HG02623 (cell line): ENCODE data around the gene SEC16B.
A peak's percentile ranks its signal among the peaks of the same experiment; 100 is the strongest.

Experiments used
- ATAC-seq: cut with Tn5 transposase; IDR thresholded peaks from one replicate; pipeline ENCODE4 v1.9.1; 2021; ENCODE audit warnings: moderate library complexity; ENCODE audit not compliant: unreplicated experiment

Gene SEC16B

DNA sequence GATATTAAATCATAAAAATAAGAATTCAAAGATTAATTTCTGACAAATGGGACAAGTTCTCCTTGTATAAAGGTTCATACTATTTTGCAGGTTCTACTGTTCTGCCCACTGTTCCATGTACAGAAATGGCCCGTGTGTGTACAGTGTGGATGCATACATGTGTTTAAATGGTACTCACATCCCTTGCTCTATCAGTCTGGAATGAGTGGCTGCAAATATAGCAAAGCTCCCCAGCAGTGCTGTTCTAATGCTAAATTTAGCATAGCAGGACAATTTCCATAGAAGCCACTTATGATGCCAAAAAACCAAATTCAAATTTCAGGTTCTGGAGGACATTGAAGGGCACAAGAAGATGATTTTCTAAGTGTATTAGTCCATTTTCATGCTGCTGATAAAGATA is 9.4 kb upstream of the SEC16B start:
- no peak for ATAC-seq

DNA sequence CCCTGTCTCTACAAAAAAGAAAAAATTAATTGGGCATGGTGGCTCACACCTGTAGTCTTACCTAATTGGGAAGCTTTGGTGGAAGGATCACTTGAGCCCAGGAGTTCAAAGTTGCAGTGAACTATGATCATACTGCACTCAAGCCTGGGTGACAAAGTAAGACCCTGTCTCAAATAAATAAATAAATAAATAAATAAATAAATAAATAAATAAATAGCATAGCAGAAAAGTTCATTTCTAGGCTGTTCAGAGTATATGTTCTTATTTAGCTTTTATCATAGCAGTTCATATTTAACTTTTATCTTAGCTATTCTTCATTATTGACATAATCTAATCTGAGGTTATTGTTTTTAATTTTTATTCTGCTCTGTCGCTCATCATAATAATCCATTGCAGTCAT is 8.7 kb upstream of the SEC16B start:
- no peak for ATAC-seq

DNA sequence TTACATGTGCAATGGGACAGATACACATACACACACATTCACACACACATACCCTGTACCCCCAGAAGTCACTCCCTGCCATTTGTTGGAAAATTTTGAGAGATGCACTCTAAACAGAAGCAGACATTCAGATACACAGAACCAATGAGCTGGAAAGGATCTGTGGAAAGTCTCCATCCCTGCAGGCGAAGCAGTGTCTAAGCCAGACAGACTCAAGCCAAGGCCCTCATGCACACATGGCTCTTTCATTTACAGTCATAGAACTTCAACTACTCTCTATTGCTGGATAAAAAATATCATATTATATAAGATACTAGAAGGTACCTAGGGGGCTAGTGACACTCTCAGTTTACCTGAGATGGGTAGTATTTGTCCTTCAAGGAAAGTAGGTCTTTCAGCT is 7.3 kb upstream of the SEC16B start:
- no peak for ATAC-seq

DNA sequence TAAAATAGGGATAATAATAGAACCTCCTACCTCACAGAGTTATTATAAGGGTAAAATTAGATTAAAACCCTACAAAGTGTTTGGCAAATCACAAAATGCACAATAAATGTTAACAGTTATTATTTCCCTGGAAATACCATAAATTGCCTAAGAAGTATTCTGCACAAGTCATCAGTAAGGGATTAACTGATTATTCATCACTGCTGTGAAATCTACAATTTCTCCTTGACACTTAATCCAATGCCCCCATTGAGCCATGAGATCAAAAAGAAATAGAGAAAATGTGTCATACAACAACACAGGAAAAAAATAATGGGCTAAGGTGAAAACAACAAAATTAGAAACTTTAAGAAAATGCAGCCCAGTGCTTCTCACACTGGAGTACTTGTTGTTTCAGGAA is 6.7 kb upstream of the SEC16B start:
- no peak for ATAC-seq

DNA sequence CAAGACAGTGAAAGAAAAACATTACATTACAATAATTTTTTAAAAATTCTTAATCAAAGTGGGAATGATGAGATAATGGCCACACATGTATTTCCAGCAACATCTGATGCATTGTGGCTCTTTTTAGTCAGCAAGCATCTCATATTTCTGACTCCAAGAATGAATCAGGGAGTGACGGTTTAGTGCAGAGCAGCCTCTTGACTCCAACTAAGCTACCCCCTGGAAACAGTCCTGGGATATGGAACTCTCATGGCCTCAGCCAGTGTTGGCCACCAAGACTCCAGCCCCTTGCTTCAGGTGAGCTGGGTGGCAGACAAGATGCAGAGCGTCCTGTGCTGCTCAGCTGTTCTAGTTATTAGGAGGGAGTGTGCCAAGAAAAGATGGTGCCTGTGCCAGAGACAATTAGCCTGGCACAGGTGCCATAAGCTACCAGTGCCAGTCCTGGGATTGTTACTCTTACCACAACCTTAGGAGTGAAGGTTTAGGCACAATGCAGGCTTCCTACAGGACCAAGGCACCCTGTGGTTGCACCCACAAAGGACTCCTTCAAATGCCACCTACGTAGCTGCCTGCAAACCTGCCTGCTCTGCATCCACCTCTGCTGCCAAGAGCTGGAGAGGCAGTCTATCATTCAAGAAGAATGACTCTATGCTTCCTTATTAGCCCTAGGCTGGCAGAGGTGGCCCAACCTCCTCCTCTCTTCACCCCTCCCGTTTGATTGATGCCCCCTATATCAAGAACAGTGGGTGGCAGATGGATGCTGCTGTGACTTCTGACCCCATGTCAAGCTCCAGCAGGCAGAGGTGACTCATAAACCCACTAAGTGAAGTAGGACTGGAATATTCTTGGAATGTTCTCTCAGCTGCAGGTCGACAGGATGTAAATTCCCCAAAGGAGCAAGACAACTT is 6.0 kb upstream of the SEC16B start:
- no peak for ATAC-seq

DNA sequence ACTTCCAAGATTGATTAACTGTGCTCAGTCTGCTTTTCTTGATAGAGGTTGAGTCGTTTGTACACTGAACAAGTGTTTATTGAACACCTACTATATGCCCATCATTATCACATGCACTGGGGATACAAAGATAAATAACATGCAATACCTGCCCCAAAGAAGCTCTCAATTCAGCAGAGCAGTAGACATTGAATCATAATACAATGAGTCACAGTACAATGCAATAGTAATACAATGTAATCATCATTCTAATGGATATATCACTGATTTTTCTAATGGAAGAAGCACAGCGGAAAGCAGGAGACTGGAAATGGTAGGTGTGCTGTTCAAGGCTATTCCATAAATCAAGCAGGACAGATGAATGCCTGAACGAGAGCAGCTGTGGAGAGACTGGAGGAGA is 3.7 kb upstream of the SEC16B start:
- no peak for ATAC-seq

DNA sequence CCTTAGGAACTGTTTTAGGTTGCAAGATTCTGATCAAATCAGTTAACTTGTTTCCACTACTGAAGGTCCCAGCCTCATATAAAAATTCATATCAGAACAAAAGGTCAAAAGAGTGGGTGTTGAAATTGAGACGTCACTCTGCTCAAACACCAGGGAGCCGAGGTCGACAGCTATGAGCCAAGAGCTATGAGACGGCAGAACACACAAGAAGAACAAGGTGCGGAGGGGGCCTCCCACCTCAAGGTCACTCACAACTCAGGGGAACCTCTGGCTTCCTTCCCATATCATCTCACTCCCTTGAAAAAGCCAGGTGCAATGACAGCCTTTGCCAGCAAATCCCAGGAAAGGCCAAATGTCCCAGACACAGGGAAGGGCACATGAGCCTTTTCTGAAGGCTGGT is 749 bp downstream of the SEC16B start:
- no peak for ATAC-seq

DNA sequence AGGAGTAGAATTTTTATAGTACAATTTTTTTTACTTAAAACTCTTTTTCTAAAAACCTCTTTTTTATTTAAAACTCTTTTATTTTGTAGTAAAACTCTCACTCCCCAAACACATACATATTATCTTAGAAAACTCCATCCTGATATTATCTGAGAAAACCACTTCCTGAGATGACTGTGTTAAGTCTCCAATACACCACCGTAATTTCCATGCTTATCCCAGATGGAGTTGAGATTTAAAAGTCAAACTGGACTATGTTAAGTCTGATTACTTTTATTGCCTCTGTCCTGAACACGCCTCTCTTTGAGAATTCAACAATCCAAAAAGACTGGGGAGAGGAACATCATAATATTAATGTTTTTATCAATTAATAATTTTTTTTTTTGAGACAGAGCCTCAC is 3.7 kb downstream of the SEC16B start:
- no peak for ATAC-seq

DNA sequence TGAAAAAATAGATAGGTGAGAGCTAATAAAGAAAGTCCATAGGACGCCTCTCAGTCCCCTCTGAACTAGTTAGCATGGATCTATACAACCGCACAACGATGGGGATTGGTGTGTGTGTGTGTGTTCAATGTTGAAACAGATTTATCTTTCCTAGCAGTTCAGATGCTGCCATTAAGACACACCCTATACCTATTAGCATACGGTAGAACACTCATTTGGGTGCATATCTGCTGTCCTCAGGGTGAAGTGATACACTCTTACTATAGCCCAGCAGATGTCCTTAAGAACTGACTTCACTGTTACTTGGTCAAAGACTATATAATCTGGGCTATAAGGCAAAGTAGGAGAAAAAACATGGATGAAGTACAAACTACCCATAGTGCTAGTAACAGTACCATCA is 4.6 kb downstream of the SEC16B start:
- no peak for ATAC-seq

DNA sequence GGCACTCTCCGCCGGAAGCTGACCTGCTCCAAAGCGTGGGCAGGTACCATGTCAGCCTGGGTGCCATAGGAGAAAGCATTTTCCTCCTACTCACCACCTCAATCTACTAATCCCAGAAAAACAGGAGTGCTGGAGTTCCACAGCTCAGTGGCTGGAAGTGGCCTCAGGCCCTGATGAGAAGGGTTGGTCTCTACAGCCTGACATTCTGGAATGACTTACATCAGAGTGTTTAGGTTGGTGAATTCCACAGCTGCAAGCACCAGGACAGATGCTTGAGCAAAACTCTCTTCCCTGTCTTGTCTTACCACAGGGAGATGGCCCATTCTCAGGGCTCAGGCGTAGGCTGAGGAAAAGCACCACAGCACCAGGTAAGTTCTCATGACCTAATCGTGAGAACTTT is 5.5 kb downstream of the SEC16B start:
- ATAC-seq: no peak

DNA sequence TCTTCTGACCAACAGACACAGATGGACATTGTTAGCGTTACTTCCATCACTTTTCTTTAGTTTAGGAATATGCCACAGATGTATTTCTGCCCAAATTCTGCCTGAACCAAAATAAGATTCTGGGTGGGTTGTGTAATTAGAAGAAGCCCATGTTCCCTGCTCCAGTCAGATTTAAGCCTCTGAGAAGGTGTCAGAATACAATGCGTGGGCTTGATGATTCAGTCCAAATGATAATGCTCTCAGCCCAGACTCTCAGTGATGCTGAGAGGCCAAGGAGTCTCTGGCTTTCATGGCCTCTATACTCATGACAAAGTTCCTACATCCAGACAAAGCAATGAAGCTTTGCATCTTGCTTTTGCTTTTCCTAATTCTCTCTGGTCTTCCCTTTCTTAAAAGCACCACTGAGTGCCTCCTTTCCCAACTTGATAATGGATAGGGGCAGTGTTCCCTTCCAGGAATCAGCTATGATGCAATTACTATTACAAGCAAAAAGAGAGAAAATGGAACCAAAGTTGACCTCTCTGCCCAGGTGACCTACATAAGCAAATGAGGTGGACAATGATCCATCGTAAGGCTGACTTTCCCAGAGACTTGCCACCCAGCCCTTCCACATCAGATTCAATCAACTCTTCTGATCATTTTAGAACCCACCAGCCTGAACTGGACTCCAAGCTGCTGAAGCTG is 8.8 kb downstream of the SEC16B start:
- no peak for ATAC-seq

DNA sequence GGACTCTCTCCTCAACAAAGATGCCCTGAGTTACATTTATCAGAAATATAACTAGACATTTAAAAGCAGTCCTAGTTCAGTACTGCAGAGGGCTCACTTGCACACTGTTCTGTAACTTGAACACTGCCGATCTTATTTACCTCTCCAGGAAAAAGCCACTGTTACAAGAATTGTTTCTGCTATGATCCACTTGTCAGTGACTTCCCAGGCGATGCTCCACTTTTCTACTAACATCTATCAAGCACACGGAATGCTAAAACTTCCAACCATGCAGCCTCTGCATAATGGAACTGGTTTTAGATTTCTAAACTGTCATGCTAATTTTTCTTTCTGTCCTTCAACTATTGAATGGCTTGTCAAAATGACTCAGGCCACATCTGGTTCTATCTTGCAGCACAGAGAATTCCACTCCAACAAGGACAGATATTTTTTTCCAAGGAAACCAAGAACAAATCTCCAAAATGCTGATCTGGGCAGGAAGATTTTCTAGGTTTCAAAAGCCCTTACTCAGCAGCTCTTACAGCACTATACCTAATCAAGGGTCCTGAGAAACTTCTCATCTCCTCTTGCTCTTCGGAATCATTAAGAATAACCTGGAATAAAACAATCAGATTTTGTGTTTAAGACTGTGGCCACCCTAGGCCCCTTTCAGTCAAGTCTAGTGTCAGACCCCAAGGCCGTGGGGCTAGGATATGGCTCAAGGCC is 9.9 kb downstream of the SEC16B start:
- no peak for ATAC-seq

DNA sequence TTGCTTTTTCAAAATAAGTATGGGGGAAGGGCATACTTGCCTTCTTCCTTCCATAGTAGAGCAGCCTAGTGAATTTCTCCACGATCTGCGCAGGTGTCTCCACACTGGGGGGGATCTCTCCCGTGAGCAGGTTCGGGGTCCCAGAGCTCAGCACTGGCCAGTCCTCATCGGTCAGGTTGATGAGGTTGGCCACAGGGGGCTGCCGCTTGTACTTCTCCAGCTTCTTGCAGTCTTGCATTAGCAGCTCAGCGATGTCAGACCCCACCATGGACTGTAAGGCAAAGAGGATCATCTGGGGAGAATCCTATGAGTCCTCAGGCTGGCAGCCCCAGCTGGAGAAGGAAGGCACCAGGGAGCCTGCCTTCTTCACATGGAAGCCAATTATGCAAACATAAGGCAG is 11.8 kb downstream of the SEC16B start:
- no peak for ATAC-seq

DNA sequence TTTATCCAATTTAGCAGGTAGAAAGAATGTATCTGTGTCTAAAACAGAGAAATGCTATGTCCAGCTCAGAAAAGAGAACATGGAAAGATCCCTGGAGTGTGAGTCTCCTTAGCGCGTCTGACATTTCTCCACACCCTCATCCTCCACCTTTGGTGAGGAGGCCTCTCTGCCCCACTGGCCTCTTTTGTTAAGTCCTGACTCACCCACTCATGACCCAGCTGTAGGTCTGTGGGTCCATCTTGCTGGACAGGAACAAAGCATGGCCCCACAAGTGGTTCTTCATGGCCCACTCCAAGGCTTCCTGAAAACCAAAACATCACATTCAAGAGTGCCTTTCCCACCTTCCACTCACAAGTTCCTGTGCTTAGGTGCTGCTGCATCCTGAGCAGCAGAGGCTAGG is 15.8 kb downstream of the SEC16B start:
- no peak for ATAC-seq

DNA sequence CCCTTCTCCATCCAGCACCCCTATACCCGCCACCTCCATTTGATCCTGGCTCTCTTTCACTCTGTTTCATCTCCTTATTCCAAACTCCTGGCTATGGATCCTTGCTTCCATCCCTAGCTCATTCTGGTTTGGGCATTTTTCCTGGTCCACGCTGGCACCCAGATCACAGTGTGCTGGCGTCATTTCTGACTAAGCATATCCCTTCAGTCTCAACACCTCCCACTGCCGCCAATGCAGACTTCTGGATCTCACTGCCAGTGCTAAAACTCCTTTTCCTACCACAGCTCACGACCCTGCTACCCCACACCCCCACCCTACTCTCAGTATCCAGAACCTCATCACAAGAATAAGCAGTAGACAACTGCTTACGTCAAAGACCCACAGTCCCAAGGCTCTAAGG is 16.3 kb downstream of the SEC16B start:
- no peak for ATAC-seq

DNA sequence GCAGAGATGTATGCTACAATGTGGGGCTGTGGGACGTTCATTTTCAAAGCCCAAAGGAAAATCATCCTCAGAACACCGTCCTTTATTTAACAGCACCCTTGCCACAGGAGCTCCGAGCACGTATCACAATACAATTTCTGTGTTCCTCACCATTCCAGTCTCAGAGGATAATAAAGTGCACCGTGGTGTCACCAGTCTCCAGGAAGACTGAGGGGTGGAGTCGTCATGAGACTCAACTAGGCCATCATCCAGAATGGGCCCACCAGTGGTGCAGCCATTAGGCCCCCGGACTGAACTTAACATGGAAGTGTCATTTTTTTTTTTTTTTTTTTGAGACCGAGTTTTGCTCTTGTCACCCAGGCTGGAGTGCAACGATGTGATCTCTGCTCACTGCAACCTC is 17.2 kb downstream of the SEC16B start:
- no peak for ATAC-seq

DNA sequence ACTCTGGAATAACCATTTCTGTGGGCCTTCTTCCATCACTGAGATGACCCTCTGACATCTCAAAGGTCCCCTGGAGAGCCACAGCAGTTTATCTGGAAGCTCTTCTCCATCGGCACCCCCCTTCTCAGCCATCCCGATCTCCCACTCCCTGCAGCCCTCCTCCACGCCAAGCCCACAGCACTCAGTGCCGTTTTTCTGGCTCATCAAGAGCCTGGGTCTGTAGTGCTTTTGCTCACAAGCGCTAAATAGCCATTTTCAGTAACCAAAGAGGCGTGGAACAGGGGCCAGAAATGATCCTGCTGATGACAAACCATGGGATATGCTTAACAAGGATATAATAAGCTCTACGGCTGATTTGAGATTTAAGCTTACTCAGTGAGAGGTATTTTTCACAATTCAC is 17.6 kb downstream of the SEC16B start:
- ATAC-seq: no peak

DNA sequence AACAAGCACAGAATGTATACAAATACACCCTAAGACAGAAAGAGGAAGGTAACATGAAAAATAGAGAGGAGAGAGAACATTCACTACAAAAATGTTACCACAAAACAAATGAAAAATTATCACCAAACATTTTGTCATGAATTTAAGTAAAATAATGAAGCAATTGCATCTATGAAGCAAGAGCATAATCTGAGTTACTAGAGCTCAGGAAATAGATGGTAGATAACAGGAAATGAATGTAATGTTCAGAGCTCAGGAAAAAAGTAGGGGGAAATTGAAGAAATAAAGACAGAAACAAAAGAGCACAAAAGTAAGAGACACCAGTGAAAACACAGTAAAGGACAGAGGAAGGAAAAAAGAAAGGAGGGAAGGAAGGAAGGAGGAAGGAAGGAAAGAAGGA is 19.4 kb downstream of the SEC16B start:
- no peak for ATAC-seq

DNA sequence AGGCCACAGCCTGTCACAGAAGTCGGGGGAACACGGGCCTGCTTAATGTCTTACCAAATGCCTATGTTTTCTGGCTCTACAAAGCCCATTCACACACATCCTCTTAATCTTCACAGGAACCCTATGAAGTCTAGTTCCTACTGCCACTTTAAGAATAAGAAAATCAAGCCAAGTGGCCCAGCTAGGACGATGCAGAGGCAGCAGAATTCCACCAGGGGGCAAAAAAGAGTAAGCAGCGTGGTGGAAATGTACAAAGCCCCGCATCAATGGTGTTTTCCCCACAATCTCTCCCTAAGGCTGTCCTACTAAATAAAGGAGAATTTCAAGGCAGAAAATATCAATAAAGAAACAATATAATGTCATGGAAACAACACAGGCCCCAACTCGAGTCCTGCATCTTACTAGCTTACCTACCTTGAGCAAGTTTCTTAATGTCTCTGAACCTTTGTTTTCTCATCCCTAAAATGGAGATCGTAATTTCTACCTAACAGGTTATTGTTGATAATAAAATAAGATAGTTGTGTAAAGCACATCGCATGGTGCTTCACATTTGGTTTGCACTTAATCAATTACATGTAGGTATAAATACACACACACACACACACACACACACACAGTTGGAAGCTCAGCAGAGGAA is 21.4 kb downstream of the SEC16B start:
- ATAC-seq: peak; percentile 81

DNA sequence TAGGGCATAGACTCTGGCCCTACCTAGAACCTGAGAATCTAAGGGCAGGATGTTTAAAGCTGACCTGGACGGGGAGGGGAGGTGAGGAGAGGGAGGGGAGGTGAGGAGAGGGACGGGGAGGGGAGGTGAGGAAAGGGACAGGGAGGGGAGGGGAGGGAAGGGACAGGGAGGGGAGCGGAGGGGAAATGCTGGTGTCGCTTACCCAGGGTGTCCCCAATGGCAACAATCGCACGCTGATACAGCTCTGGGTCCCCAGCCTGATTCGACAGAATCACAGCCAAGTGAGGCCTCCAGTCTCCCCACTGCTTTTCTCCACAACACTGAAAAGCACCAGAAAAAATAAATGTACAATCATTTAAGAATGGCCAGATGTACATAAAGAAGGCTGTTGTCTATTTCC is 22.2 kb downstream of the SEC16B start:
- no peak for ATAC-seq

DNA sequence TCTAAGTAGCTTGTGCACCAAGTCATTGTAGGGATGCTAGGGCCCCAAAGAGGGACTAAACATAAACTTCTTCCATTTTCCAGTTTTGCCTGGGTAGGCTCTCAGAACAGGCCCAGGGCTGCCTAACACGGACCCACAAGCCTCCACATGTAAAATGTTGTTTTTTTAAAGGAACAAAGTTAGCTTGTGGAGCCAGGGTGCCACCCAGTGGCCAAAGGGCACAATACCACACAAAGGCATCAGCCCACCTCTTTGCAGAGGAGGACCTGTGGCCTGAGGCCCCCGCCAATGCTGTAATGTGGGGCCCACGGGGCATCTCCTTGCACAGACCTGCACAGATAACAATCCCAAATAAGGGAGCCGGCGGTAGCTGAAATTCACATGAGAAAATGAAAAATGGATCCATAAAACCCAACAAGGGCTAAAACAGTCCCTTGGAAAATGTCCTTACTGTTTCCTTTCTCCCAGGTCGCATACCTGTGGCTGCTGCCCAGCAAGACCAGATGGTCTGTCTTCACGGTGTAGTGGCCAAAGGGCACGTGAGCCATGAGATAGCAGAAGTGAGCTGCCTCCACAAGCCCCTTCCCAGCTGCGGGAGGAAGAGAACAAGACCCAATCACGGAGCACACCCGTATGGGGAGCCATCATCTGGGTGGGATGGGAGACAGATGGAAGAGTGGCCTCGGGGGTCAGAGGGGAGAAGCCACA is 23.8 kb downstream of the SEC16B start:
- peak; percentile 67 for ATAC-seq
